ENCODE data around the gene SLC7A6. TPM values are rescaled to one million over a fixed set of nuclear protein-coding genes. Genes with fewer than 3 reads are reported as not detected.

SLC7A6 gene
- total RNA-seq, 1 donor from 2014 or later = 71.9 TPM

DNA sequence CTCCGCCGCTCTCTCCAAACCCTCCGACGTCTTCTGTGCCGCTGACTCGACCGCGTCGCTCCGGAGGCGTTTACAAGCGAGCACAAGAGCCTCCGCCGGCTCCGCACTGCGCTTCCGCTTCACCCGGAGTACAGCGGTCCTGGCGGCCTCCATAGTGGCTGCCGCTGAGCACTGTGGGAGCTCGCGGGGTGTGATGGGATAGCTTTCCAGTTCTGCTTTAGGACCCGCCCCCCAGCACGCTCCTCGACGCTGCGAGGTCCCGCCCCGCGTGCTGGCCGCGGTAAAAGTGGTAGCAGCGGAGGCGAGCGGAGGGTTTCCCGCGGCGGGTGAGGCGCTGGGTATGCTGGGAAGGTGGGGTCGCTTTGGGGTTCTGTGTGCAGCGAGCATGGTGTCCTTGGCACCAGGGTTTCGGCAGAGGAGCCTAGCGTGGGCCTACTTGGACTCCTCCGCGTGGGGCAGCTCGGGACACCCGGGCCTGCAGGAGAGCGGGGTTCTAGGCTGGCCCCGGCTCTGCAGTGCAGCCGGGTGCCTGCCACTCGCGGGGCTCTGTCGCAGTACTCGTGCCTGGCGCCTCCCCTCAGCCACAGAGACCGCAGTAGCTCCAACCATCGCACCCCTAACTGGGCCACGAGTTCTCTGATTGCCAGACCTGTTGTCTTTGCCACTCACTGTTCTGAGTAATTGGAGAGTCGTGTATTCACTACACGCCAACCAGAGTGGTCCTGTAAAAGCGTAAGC, 46.6 kb downstream of the SLC7A6 start, which contains the start of the genes PRMT7 and SLC7A6OS:
Gene PRMT7 (plus strand): TSS at position 246 of the 738 bp plus-strand sequence. CDS start 4,961 bp downstream, outside the sequence.
Gene SLC7A6OS (minus strand): TSS at position 173 of the 738 bp plus-strand sequence. CDS start 20 bp downstream, at position 153.
- Histone ChIP-seq H3K4me3 (ENCODE audit: insufficient read depth, low read depth, low read length) (peak within 1 kb of the TSS; percentile 92), H3K9ac (ENCODE audit: low read length) (peak within 1 kb of the TSS; percentile 93), H4K20me1 (ENCODE audit: insufficient read depth, low read length) (peaks cover 13% of the 10 kb centered on the region), H3K36me3 (ENCODE audit: insufficient read depth, low read length) (peaks cover 11% of the 10 kb centered on the region), H3K9me3 (ENCODE audit: insufficient read depth, low read depth, low read length) (no peaks in the 10 kb centered on the region), H3K27me3 (ENCODE audit: insufficient read depth, low read length) (no peaks in the 10 kb centered on the region), H3K4me2 (ENCODE audit: low read length) (peak within 1 kb of the TSS; percentile 89), H3K27ac (ENCODE audit: low read depth, low read length) (peak within 1 kb of the TSS; percentile 77), H3K79me2 (ENCODE audit: insufficient read depth, low read length) (peaks cover 66% of the 10 kb centered on the region), H3K4me1 (ENCODE audit: insufficient read depth, low read length) (peaks cover 10% of the 10 kb centered on the region), H2AFZ (ENCODE audit: low read depth, low read length) (peak within 1 kb of the TSS; percentile 95)
- DNase-seq (ENCODE audit: low read depth) (peak; percentile 79), FAIRE-seq (no peak)
- TF ChIP-seq, protein P1, sequence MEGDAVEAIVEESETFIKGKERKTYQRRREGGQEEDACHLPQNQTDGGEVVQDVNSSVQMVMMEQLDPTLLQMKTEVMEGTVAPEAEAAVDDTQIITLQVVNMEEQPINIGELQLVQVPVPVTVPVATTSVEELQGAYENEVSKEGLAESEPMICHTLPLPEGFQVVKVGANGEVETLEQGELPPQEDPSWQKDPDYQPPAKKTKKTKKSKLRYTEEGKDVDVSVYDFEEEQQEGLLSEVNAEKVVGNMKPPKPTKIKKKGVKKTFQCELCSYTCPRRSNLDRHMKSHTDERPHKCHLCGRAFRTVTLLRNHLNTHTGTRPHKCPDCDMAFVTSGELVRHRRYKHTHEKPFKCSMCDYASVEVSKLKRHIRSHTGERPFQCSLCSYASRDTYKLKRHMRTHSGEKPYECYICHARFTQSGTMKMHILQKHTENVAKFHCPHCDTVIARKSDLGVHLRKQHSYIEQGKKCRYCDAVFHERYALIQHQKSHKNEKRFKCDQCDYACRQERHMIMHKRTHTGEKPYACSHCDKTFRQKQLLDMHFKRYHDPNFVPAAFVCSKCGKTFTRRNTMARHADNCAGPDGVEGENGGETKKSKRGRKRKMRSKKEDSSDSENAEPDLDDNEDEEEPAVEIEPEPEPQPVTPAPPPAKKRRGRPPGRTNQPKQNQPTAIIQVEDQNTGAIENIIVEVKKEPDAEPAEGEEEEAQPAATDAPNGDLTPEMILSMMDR (IDR thresholded peaks at IDR 0.05; ENCODE audit: insufficient read depth, low read depth, low read length) = no peak
- no peak for TF ChIP-seq EZH2 (IDR thresholded peaks at IDR 0.05; ENCODE audit: insufficient read depth, low read length)
- no peaks in the 10 kb centered on the region for H3K9me3 Mint-ChIP-seq (ENCODE audit: unreplicated experiment)
- H3K36me3 Mint-ChIP-seq (ENCODE audit: low read depth, unreplicated experiment) = peaks cover 8% of the 10 kb centered on the region
- peaks cover 10% of the 10 kb centered on the region for H3K4me1 Mint-ChIP-seq (ENCODE audit: low read depth, unreplicated experiment)
- H3K4me3 Mint-ChIP-seq (ENCODE audit: unreplicated experiment) = peak within 1 kb of the TSS; percentile 97
- H3K27ac Mint-ChIP-seq (ENCODE audit: unreplicated experiment) = peak within 1 kb of the TSS; percentile 82
- H3K27me3 Mint-ChIP-seq (ENCODE audit: low read depth, unreplicated experiment) = no peaks in the 10 kb centered on the region

GRCh38 chr16:68313116-68313515, 48.8 kb downstream of the SLC7A6 start:
- FAIRE-seq (no peak), DNase-seq (ENCODE audit: low read depth) (no peak)
- H3K9me3 Mint-ChIP-seq (ENCODE audit: unreplicated experiment) = no peaks in the 10 kb centered on the region
- Histone ChIP-seq H3K27me3 (ENCODE audit: insufficient read depth, low read length) (no peaks in the 10 kb centered on the region), H4K20me1 (ENCODE audit: insufficient read depth, low read length) (peaks cover 14% of the 10 kb centered on the region), H2AFZ (ENCODE audit: low read depth, low read length) (no peak overlapping the region), H3K27ac (ENCODE audit: low read depth, low read length) (no peak overlapping the region), H3K36me3 (ENCODE audit: insufficient read depth, low read length) (peaks cover 6% of the 10 kb centered on the region), H3K4me2 (ENCODE audit: low read length) (no peak overlapping the region), H3K9ac (ENCODE audit: low read length) (no peak overlapping the region), H3K4me3 (ENCODE audit: insufficient read depth, low read depth, low read length) (no peak overlapping the region), H3K4me1 (ENCODE audit: insufficient read depth, low read length) (peaks cover 10% of the 10 kb centered on the region), H3K9me3 (ENCODE audit: insufficient read depth, low read depth, low read length) (no peaks in the 10 kb centered on the region), H3K79me2 (ENCODE audit: insufficient read depth, low read length) (peaks cover 49% of the 10 kb centered on the region)
- peaks cover 10% of the 10 kb centered on the region for H3K36me3 Mint-ChIP-seq (ENCODE audit: low read depth, unreplicated experiment)
- no peak for TF ChIP-seq EZH2 (IDR thresholded peaks at IDR 0.05; ENCODE audit: insufficient read depth, low read length)
- TF ChIP-seq, protein P1 (IDR thresholded peaks at IDR 0.05; ENCODE audit: insufficient read depth, low read depth, low read length) = no peak
- no peak overlapping the region for H3K4me3 Mint-ChIP-seq (ENCODE audit: unreplicated experiment)
- H3K27ac Mint-ChIP-seq (ENCODE audit: unreplicated experiment) = no peak overlapping the region
- no peaks in the 10 kb centered on the region for H3K27me3 Mint-ChIP-seq (ENCODE audit: low read depth, unreplicated experiment)
- peaks cover 10% of the 10 kb centered on the region for H3K4me1 Mint-ChIP-seq (ENCODE audit: low read depth, unreplicated experiment)
